Smooth muscle cell (in vitro differentiated cells): ENCODE measurements around the gene NPM3. TPM values are rescaled to one million over a fixed set of nuclear protein-coding genes. Genes with fewer than 3 reads are reported as not detected.

Source experiments
- DNase-seq: peaks from one replicate; lab custom pipeline; 2025; ENCODE audit not compliant: unreplicated experiment; lab: John Stamatoyannopoulos, UW
- H2AFZ ChIP-seq: fragments of 200-600 bp; sonication (generic); 2 replicates; pipeline ENCODE4 v1.6.0; 2016; ENCODE audit warnings: antibody characterized with exemption, low read depth, mild to moderate bottlenecking
- H3F3A ChIP-seq: fragments of 200-600 bp; sonication (generic); 2 replicates; pipeline ENCODE4 v1.6.0; 2017; ENCODE audit warnings: antibody characterized with exemption, low read depth
- H3K27ac ChIP-seq: fragments of 200-600 bp; sonication (generic); 2 replicates; pipeline ENCODE4 v1.5.1; 2016; ENCODE audit warnings: low read depth, mild to moderate bottlenecking
- H3K27me3 ChIP-seq: fragments of 200-600 bp; sonication (generic); 2 replicates; pipeline ENCODE4 v1.6.1; 2016; ENCODE audit warnings: low read depth, mild to moderate bottlenecking
- H3K36me3 ChIP-seq: fragments of 200-600 bp; sonication (generic); 2 replicates; pipeline ENCODE4 v1.5.1; 2016; ENCODE audit warnings: low read depth
- H3K4me1 ChIP-seq: fragments of 200-600 bp; sonication (generic); 2 replicates; pipeline ENCODE4 v1.5.1; 2016; ENCODE audit warnings: low read depth
- H3K4me2 ChIP-seq: fragments of 200-600 bp; sonication (generic); 2 replicates; pipeline ENCODE4 v1.6.0; 2016; ENCODE audit warnings: mild to moderate bottlenecking
- H3K4me3 ChIP-seq: fragments of 200-600 bp; sonication (generic); 2 replicates; pipeline ENCODE4 v1.5.1; 2016; ENCODE audit warnings: mild to moderate bottlenecking
- H3K79me2 ChIP-seq: fragments of 200-600 bp; sonication (generic); 2 replicates; pipeline ENCODE4 v1.6.0; 2016; ENCODE audit warnings: low read depth, mild to moderate bottlenecking
- H3K9ac ChIP-seq: fragments of 200-600 bp; sonication (generic); 2 replicates; pipeline ENCODE4 v1.6.0; 2016; ENCODE audit warnings: low read depth
- H3K9me3 ChIP-seq: fragments of 200-600 bp; sonication (generic); replicated peaks from 2 replicates; pipeline ENCODE4 v1.5.1; 2016; ENCODE audit warnings: low read depth
- H4K20me1 ChIP-seq: fragments of 200-600 bp; sonication (generic); 2 replicates; pipeline ENCODE4 v1.6.0; 2016; ENCODE audit warnings: low read depth
- WGBS: methylation state at CpG from one replicate; pipeline ENCODE4 v1.1.7; 2016; ENCODE audit warnings: low lambda C conversion rate; 5-methylcytosine and 5-hydroxymethylcytosine counted together
- polyA plus RNA-seq: library from polyadenylated mRNA; unstranded; fragments of >200 nt; fragmentation: Nextera tagmentation; extraction: Ambion mirVana; gene quantifications from 2 replicates; pipeline ENCODE4 v1.2.1, GENCODE V29; 2016
- total RNA-seq: library from RNA; depleted of rRNA; stranded (reverse); fragments of >200 nt; gene quantifications from 2 replicates; pipeline ENCODE4 v1.2.3, GENCODE V29; 2014
- TF ChIP-seq, protein P1 (sequence below): fragments of 200-600 bp; sonication (generic); IDR thresholded peaks from 2 replicates; pipeline ENCODE4 v1.5.1; 2017; ENCODE audit warnings: borderline replicate concordance, mild to moderate bottlenecking, antibody characterized with exemption; ENCODE audit not compliant: insufficient read depth, poor library complexity, severe bottlenecking

The NPM3 gene
- total and polyA plus RNA-seq, 2 experiments from 2014 or later, result 10.2 to 65.0 TPM

DNA sequence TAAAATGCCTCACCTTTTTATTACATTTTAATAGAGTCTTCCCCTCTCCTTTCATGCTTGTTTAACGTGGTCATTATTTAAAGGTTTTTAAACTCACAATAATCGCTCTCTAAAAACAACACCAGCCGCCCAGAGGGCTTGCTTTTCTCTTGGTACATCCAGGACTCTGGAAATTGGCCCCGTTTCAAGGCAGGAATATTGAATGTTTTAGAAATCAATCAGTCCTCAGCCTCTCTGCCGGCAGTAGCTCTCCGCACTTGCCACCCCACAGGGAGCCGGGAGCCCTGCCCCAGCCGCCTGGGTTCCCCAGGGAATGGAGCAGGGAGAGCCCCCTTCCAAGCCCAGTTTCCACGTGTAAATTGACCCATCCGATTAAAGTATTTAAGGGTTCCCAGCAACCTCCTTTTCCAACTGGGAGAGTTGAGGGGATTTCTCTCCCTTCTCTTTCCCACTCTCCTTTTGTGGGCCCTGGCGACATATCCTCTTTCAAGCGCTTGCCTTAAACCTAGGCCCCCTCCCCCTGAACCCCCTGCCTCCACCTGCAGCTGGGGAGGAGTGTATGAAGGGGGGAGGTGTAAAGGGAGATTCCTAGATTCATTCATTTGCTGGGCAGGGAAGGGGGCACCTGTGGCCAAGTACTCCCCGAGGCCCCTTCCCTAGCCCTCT, 9.2 kb downstream of the NPM3 start:
- Histone ChIP-seq H4K20me1 (peaks cover 31% of the 10 kb centered on the region), H3F3A (no peaks in the 10 kb centered on the region), H3K36me3 (no peaks in the 10 kb centered on the region), H3K4me3 (no peak overlapping the region), H3K79me2 (no peaks in the 10 kb centered on the region), H3K27ac (no peak overlapping the region), H3K9ac (no peak overlapping the region), H3K27me3 (peaks cover 76% of the 10 kb centered on the region), H3K4me2 (no peak overlapping the region), H3K9me3 (no peaks in the 10 kb centered on the region), H3K4me1 (peaks cover 31% of the 10 kb centered on the region), H2AFZ (no peak overlapping the region)
- TF ChIP-seq, protein P1, sequence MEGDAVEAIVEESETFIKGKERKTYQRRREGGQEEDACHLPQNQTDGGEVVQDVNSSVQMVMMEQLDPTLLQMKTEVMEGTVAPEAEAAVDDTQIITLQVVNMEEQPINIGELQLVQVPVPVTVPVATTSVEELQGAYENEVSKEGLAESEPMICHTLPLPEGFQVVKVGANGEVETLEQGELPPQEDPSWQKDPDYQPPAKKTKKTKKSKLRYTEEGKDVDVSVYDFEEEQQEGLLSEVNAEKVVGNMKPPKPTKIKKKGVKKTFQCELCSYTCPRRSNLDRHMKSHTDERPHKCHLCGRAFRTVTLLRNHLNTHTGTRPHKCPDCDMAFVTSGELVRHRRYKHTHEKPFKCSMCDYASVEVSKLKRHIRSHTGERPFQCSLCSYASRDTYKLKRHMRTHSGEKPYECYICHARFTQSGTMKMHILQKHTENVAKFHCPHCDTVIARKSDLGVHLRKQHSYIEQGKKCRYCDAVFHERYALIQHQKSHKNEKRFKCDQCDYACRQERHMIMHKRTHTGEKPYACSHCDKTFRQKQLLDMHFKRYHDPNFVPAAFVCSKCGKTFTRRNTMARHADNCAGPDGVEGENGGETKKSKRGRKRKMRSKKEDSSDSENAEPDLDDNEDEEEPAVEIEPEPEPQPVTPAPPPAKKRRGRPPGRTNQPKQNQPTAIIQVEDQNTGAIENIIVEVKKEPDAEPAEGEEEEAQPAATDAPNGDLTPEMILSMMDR, result no peak
- no peak for DNase-seq
- WGBS, result 39% methylated on average over 13 of the region's 13 CpGs

DNA sequence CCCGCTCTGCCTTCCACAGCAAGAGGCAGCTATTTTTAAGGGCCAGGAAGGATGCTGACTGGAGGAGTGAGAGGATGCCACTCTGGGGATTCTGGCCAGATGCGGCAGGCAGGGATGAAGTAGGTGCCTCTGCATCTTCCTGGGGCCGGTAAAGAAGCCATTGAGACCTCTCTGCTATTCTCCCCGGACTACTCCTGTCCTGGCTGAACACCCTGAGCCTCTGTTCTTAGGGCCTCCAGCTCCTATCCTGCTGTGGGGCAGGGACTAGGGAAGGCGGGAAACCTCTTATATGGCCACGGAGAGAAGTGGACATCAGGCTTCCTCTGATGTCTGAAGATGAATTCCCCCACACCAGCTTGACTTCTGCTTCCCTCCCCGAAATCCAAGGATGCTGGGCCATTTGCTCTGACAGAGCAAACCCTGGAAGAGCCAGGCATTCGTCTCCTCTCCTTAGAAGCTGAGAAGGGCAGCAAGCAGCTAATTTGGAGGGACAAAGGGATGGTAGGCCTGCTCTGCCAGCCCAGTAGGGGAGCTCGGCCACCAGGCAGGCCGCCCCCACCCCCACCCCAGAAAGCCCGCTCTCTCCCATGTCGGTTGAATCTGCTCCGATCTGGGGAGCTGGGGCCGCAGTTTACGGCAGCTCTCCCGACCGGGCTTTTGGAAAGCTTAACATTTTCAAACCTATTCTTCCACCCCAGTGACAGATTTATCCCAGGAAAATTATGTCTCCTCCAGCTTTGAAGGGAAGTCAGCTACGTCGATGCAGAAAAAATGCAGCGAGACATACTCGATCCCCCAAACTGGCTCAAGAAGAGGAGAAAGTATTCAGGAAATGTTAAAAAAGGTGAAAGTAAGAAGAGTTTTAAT, 10.1 kb downstream of the NPM3 start:
- TF ChIP-seq, protein P1, result no peak
- Histone ChIP-seq H3K27me3 (peaks cover 67% of the 10 kb centered on the region), H2AFZ (no peak overlapping the region), H3K27ac (no peak overlapping the region), H3K4me2 (no peak overlapping the region), H3K36me3 (no peaks in the 10 kb centered on the region), H3K9me3 (no peaks in the 10 kb centered on the region), H3K4me3 (no peak overlapping the region), H3F3A (no peaks in the 10 kb centered on the region), H3K9ac (no peak overlapping the region), H3K79me2 (no peaks in the 10 kb centered on the region), H4K20me1 (peaks cover 22% of the 10 kb centered on the region), H3K4me1 (peaks cover 34% of the 10 kb centered on the region)
- no peak for DNase-seq
- 47% methylated on average over 20 of the region's 21 CpGs for WGBS

DNA sequence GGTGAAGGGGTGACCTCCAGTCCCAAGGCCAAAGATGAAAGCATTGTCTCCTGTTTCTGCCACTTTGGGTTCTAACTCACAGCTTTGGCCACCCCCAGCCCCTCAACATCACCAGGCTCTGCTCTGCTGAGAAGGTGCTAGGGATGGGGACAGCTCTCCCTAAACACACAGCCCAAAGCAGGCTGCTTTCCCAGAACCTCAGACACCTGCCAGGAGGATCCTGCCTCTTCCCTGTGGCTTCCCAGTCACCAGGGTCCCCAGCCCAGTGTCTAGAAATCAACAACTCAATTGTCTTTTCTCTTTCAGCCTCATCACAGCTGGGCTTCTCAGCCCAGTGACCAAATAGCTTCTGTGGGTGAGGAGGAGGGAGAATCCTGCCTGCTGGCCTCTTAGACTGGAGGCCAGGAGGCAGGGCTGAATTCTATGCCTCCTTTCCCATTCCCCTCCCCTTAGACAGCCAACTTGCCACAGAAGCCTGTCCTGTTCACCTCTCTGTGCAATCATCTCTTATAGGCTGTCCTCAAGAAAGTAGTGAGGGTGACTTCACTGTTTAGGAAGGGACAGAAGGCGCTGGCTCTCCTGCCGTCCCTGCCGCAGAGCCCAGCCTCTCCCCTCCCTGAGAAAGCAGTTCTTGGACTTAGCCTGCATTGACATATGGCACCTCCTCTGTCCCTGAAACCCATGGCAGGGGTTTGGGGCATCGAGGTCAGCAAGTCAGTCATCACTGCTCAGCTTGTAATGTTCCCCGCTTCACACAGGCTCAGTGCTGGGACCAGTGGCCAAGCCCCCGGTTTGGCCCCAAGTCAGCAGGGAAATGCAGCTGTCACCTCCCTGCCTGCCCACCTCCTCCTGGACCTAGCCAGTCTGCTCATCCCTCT, 11.0 kb downstream of the NPM3 start:
- no peaks in the 10 kb centered on the region for H3K36me3 ChIP-seq
- TF ChIP-seq, protein P1, result no peak
- H3K79me2 ChIP-seq, result no peaks in the 10 kb centered on the region
- no peak overlapping the region for H3K4me2 ChIP-seq
- no peak overlapping the region for H2AFZ ChIP-seq
- H3K4me3 ChIP-seq, result no peak overlapping the region
- H3K4me1 ChIP-seq, result peaks cover 37% of the 10 kb centered on the region
- H3F3A ChIP-seq, result no peaks in the 10 kb centered on the region
- peaks cover 62% of the 10 kb centered on the region for H3K27me3 ChIP-seq
- peaks cover 13% of the 10 kb centered on the region for H4K20me1 ChIP-seq
- no peak for DNase-seq
- no peaks in the 10 kb centered on the region for H3K9me3 ChIP-seq
- H3K9ac ChIP-seq, result no peak overlapping the region
- WGBS, result 92% methylated on average over 6 of the region's 6 CpGs
- H3K27ac ChIP-seq, result no peak overlapping the region
